Activated CD8-positive, alpha-beta memory T cell treated with anti-CD3 and anti-CD28 coated beads for 4 hours (primary cell): ENCODE data around the gene SIK3.

Source experiments
- DNase-seq, 2 donors: peaks; one replicate each; pipeline ENCODE4 v3.0.0-alpha.2; 2020; ENCODE audit warnings: low read depth in 2 of 2

SIK3 gene

GRCh38 chr11:117009905-117010605, 88.2 kb downstream of the SIK3 start:
- DNase-seq: no peak

GRCh38 chr11:117005758-117006157, 92.5 kb downstream of the SIK3 start:
- DNase-seq: no peak

- no peak for DNase-seq
Measured at GRCh38 chr11:117002639-117003299, 95.5 kb downstream of the SIK3 start.

- no peak for DNase-seq
Measured at GRCh38 chr11:117000014-117000737, 98.1 kb downstream of the SIK3 start.

GRCh38 chr11:116997071-116997470, 101.2 kb downstream of the SIK3 start:
- DNase-seq: no peak

GRCh38 chr11:116994195-116994594, 104.0 kb downstream of the SIK3 start:
- no peak for DNase-seq

- no peak for DNase-seq
Measured at GRCh38 chr11:116993599-116993998, 104.6 kb downstream of the SIK3 start.

- no peak for DNase-seq
Measured at GRCh38 chr11:116991491-116991890, 106.7 kb downstream of the SIK3 start.

GRCh38 chr11:116990811-116991210, 107.4 kb downstream of the SIK3 start:
- no peak for DNase-seq

GRCh38 chr11:116990061-116990473, 108.2 kb downstream of the SIK3 start:
- DNase-seq: no peak

- no peak for DNase-seq
Measured at GRCh38 chr11:116989184-116989583, 109.0 kb downstream of the SIK3 start.

GRCh38 chr11:116986521-116987105, 111.6 kb downstream of the SIK3 start:
- DNase-seq: no peak

- no peak for DNase-seq
Measured at GRCh38 chr11:116984589-116984988, 113.6 kb downstream of the SIK3 start.

GRCh38 chr11:116984186-116984585, 114.0 kb downstream of the SIK3 start:
- DNase-seq: no peak

GRCh38 chr11:116981266-116981885, 116.9 kb downstream of the SIK3 start:
- DNase-seq: no peak

GRCh38 chr11:116980136-116980793, 118.0 kb downstream of the SIK3 start:
- no peak for DNase-seq

- DNase-seq: no peak
Measured at GRCh38 chr11:116976941-116977570, 121.2 kb downstream of the SIK3 start.

- no peak for DNase-seq
Measured at GRCh38 chr11:116975661-116976060, 122.6 kb downstream of the SIK3 start.

GRCh38 chr11:116973270-116973669, 125.0 kb downstream of the SIK3 start:
- DNase-seq: no peak

- DNase-seq: no peak
Measured at GRCh38 chr11:116972691-116973090, 125.5 kb downstream of the SIK3 start.
